AG04450 (cell line): ENCODE data around the gene GJD3. TPM values are rescaled to one million over a fixed set of nuclear protein-coding genes. Genes with fewer than 3 reads are reported as not detected.

Experiments used
- CTCF ChIA-PET: fragments of 300-600, 350-600 bp; formaldehyde crosslinking; extraction: SDS; loops from one replicate; lab custom pipeline; 2022; ENCODE audit warnings: antibody characterized with exemption, inconsistent platforms; lab: Charles Lee
- POLR2A ChIA-PET: fragments of 350-600 bp; formaldehyde crosslinking; extraction: SDS; loops from one replicate; lab custom pipeline; 2021; ENCODE audit warnings: antibody characterized with exemption, inconsistent platforms; lab: Yijun Ruan, JAX
- DNase-seq: peaks from one replicate; pipeline ENCODE4 v3.0.0-alpha.2; 2011; ENCODE audit warnings: low read depth, low spot score
- H3K27ac ChIP-seq: one replicate; pipeline ENCODE4 v1.5.1; 2012; ENCODE audit warnings: low read depth, low read length, control low read depth
- H3K27me3 ChIP-seq: one replicate; pipeline ENCODE4 v1.6.0; 2012; ENCODE audit warnings: low read length; ENCODE audit not compliant: control insufficient read depth, insufficient read depth
- H3K4me3 ChIP-seq: 2 replicates; pipeline ENCODE4 v1.5.1; 2011; ENCODE audit warnings: mild to moderate bottlenecking, low read depth, low read length, control low read depth
- H3K9me3 ChIP-seq: 2 replicates; pipeline ENCODE4 v1.5.1; 2012; ENCODE audit warnings: low read length; ENCODE audit not compliant: control insufficient read depth, insufficient read depth
- CTCF ChIP-seq: IDR thresholded peaks from 2 replicates; pipeline ENCODE4 v1.5.1; 2011; ENCODE audit warnings: low read depth, low read length, control low read depth, inconsistent platforms
- polyA plus RNA-seq: library from polyadenylated mRNA; depleted of rRNA; stranded (reverse); fragments of >200 nt; gene quantifications from 2 replicates; pipeline ENCODE4 v1.2.3, GENCODE V29; 2011

The GJD3 gene
- polyA plus RNA-seq, 1 experiment: 0.41 TPM

DNA sequence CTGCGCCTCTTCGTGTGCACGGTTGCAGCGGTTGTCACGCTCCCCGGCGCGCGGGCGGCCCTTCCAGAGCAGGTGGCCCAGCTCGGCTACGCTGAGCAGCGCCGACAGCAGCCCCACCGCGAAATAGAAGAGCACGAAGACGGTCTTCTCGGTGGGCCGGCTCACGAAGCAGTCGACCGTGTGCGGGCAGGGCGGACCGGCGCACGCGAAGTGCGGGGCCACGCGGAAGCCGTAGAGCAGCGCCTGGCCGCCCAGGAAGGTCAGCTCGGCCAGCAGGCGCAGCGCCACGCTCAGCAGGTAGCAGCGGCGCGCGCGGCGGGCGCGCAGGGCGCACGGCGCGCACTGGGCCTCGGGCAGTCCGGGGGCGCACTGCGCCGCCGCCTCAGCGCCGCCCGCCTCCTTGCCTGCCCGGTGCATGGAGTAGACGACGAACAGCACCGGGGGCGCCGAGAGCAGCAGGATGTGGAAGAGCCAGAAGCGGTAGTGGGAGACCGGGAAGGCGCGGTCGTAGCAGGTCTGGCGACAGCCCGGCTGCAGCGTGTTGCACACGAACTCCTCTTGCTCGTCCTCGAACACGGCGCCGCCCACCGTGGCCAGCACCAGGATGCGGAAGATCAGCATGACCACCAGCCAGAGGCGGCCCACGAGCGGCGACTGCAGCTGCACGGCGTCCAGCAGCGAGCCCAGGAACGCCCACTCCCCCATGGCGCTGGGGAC lies 1.3 kb downstream of the GJD3 start:
- peak overlapping the region; percentile 59 for H3K4me3 ChIP-seq
- no peak overlapping the region for H3K27ac ChIP-seq
- no peak for TF ChIP-seq CTCF
- no peaks in the 10 kb centered on the region for H3K27me3 ChIP-seq
- H3K9me3 ChIP-seq: no peaks in the 10 kb centered on the region; the same call in 1 of the 2 replicates
- ChIA-PET CTCF (interaction anchor here (0.9 to 3.4 kb wide), 4 partner anchors 52 to 197 kb away, joined by 3 to 25 read pairs (median 14); no protein-coding TSS in a partner anchor), POLR2A (interaction anchor here (1.0 to 1.4 kb wide), 2 partner anchors 25 to 170 kb away, joined by 3 read pairs; no protein-coding TSS in a partner anchor)
- no peak for DNase-seq

- no peaks in the 10 kb centered on the region; the same call in 1 of the 2 replicates for H3K9me3 ChIP-seq
- peak overlapping the region; percentile 59 for H3K4me3 ChIP-seq
- CTCF ChIA-PET: interaction anchor here (1.4 to 3.4 kb wide), 3 partner anchors 113 to 197 kb away, joined by 5 to 25 read pairs (median 20); no protein-coding TSS in a partner anchor
- H3K27me3 ChIP-seq: no peaks in the 10 kb centered on the region
- H3K27ac ChIP-seq: no peak overlapping the region
- DNase-seq: no peak
- POLR2A ChIA-PET: interaction anchor here (1.0 to 1.4 kb wide), 2 partner anchors 26 to 170 kb away, joined by 3 read pairs; no protein-coding TSS in a partner anchor
- TF ChIP-seq CTCF: peak; percentile 70
These were observed 1.8 kb downstream of the GJD3 start for GRCh38 chr17:40362696-40363110.

DNA sequence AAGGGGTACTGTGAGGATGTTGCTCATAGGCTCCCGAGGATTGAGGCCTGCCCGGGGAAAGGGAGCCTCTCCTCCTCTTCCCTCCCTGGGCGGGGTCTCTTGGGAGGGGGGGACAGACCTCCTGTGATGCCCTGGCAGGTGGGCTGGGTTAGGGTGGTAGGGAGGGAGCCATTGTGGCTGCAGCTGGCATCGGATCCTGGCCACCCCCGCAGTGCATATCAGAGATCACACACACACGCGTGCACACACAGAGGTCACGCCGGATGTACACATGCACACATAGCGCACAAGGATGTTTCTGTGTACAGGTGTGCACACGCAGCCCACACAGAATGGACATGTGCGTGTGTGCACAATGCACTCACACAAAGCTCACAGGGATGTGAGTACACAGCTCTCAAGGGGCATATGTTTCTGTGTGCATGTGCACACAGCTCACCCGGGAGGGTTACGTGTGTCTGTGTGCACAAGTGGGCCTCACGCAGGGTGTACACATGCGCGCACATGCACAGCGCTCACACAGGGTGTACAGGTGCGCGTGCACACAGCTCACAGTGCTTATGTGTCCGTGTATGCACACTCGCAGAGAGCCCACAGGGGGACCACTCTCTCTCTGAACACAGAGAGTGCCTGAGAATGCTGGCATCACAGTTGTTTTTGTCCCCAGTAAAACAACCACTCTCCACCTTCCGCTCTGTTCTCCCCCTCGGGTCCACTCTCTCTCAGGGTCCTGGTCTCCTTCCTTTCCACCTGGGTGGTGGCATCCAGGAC lies 2.4 kb downstream of the GJD3 start:
- CTCF ChIA-PET: interaction anchor here (1.4 to 5.9 kb wide), 4 partner anchors 54 to 198 kb away, joined by 5 to 44 read pairs (median 22); partner anchors contain the start of gene TOP2A
- Histone ChIP-seq H3K27ac (no peak overlapping the region), H3K27me3 (no peaks in the 10 kb centered on the region), H3K4me3 (peak overlapping the region; percentile 59), H3K9me3 (no peaks in the 10 kb centered on the region; the same call in 1 of the 2 replicates)
- TF ChIP-seq CTCF: no peak
- POLR2A ChIA-PET: interaction anchor here (0.6 to 1.4 kb wide), 3 partner anchors 26 to 262 kb away, joined by 3 read pairs; partner anchors contain the start of gene NR1D1
- no peak for DNase-seq

GRCh38 chr17:40361063-40361924 lies 3.2 kb downstream of the GJD3 start:
- no peak for TF ChIP-seq CTCF
- no peaks in the 10 kb centered on the region for H3K27me3 ChIP-seq
- ChIA-PET CTCF (interaction anchor here (0.6 to 5.9 kb wide), 5 partner anchors 44 to 198 kb away, joined by 3 to 44 read pairs (median 20); partner anchors contain the start of gene TOP2A), POLR2A (interaction anchor here (0.5 to 0.6 kb wide), 2 partner anchors 95 to 261 kb away, joined by 3 to 8 read pairs; partner anchors contain the start of gene NR1D1)
- no peak for DNase-seq
- H3K27ac ChIP-seq: no peak overlapping the region
- no peaks in the 10 kb centered on the region; the same call in 1 of the 2 replicates for H3K9me3 ChIP-seq
- H3K4me3 ChIP-seq: no peak overlapping the region
